ENCODE measurements around the gene PPFIBP1.
"Not testable (repeated sequence)": the region's sequence is repeated elsewhere in the genome, so short reads cannot be mapped to it uniquely, and the experiment has no call there.

PPFIBP1 gene

GRCh38 chr12:27542628-27543027, 18.6 kb downstream of the PPFIBP1 start:
- DNase-seq (ENCODE audit: low spot score) = no peak

GRCh38 chr12:27544858-27545257, 20.9 kb downstream of the PPFIBP1 start:
- DNase-seq (ENCODE audit: low spot score) = not testable (repeated sequence)

GRCh38 chr12:27545665-27546064, 21.7 kb downstream of the PPFIBP1 start:
- DNase-seq (ENCODE audit: low spot score) = no peak

GRCh38 chr12:27547592-27547991, 23.6 kb downstream of the PPFIBP1 start:
- DNase-seq (ENCODE audit: low spot score) = no peak

GRCh38 chr12:27548301-27549199, 24.5 kb downstream of the PPFIBP1 start:
- no peak for DNase-seq (ENCODE audit: low spot score)

- DNase-seq (ENCODE audit: low spot score) = no peak
Observed at GRCh38 chr12:27549236-27549800, 25.3 kb downstream of the PPFIBP1 start.

GRCh38 chr12:27549801-27550652, 26.0 kb downstream of the PPFIBP1 start:
- DNase-seq (ENCODE audit: low spot score) = no peak

- DNase-seq (ENCODE audit: low spot score) = no peak
Observed at GRCh38 chr12:27550653-27550975, 26.6 kb downstream of the PPFIBP1 start.

GRCh38 chr12:27551172-27551840, 27.3 kb downstream of the PPFIBP1 start:
- DNase-seq (ENCODE audit: low spot score) = no peak

- no peak for DNase-seq (ENCODE audit: low spot score)
Observed at GRCh38 chr12:27552235-27552634, 28.2 kb downstream of the PPFIBP1 start.

GRCh38 chr12:27552886-27553560, 29.0 kb downstream of the PPFIBP1 start:
- DNase-seq (ENCODE audit: low spot score) = no peak

GRCh38 chr12:27553941-27554340, 29.9 kb downstream of the PPFIBP1 start:
- DNase-seq (ENCODE audit: low spot score) = no peak

GRCh38 chr12:27554421-27555186, 30.6 kb downstream of the PPFIBP1 start:
- no peak for DNase-seq (ENCODE audit: low spot score)

GRCh38 chr12:27555361-27555760, 31.4 kb downstream of the PPFIBP1 start:
- no peak for DNase-seq (ENCODE audit: low spot score)

GRCh38 chr12:27555925-27556778, 32.1 kb downstream of the PPFIBP1 start:
- DNase-seq (ENCODE audit: low spot score) = no peak

GRCh38 chr12:27560126-27560525, 36.1 kb downstream of the PPFIBP1 start:
- DNase-seq (ENCODE audit: low spot score) = no peak

- DNase-seq (ENCODE audit: low spot score) = no peak
Observed at GRCh38 chr12:27561535-27562350, 37.7 kb downstream of the PPFIBP1 start.

- no peak for DNase-seq (ENCODE audit: low spot score)
Observed at GRCh38 chr12:27564612-27565213, 40.7 kb downstream of the PPFIBP1 start.

GRCh38 chr12:27566159-27566558, 42.2 kb downstream of the PPFIBP1 start:
- no peak for DNase-seq (ENCODE audit: low spot score)

All from cerebellar cortex (tissue), 1 donor.